GM12872 (cell line): ENCODE measurements around the gene ZNF25.

Source experiments
- CTCF ChIP-seq: IDR thresholded peaks from 3 replicates; pipeline ENCODE4 v1.5.1; 2011; ENCODE audit warnings: low read depth, mild to moderate bottlenecking, low read length, moderate library complexity; ENCODE audit not compliant: insufficient read depth

ZNF25 gene

GRCh38 chr10:37934791-37935190 is 41.7 kb downstream of the ZNF25 start:
- TF ChIP-seq CTCF = no peak

- no peak for TF ChIP-seq CTCF
Observed at GRCh38 chr10:37930423-37930822, 46.0 kb downstream of the ZNF25 start.

GRCh38 chr10:37906382-37906781 is 70.1 kb downstream of the ZNF25 start:
- no peak for TF ChIP-seq CTCF
